Psoas muscle (tissue), 8 donors: ENCODE data around the gene ARHGEF4. TPM values are rescaled to one million over a fixed set of nuclear protein-coding genes. Genes with fewer than 3 reads are reported as not detected.

Experiments
- ATAC-seq, 4 donors: fragments of 200-7000 bp; cut with Tn5 transposase; one replicate each; pipeline ENCODE4 v1.9.1; 2020; ENCODE audit warnings: moderate library complexity in 3 of 4, mild to moderate bottlenecking in 2 of 4
- DNase-seq, 2 donors: peaks; one replicate each; pipeline ENCODE4 v3.0.0-alpha.2; 2020
- H3K27ac ChIP-seq: fragments of 200-600 bp; one replicate; pipeline ENCODE4 v1.8.0; 2022
- H3K27me3 ChIP-seq, 3 donors: fragments of 200-600 bp in 1 of 3; one replicate each; pipeline versions ENCODE4 v1.6.1 to v1.8.0; 2013 to 2022; ENCODE audit warnings: low read length in 2 of 3, mild to moderate bottlenecking in 2 of 3, moderate library complexity in 1 of 3; ENCODE audit not compliant: insufficient read depth in 3 of 3
- H3K36me3 ChIP-seq, 2 donors: fragments of 200-600 bp in 1 of 2; one replicate each; pipeline versions ENCODE4 v1.6.1 to v1.8.0; 2013 to 2022; ENCODE audit warnings: low read depth in 1 of 2, mild to moderate bottlenecking in 1 of 2, moderate library complexity in 1 of 2; ENCODE audit not compliant: insufficient read depth in 1 of 2
- H3K4me1 ChIP-seq: fragments of 200-600 bp; one replicate; pipeline ENCODE4 v1.8.0; 2022
- H3K4me3 ChIP-seq: fragments of 200-600 bp; one replicate; pipeline ENCODE4 v1.8.0; 2022; ENCODE audit warnings: mild to moderate bottlenecking
- H3K9me3 ChIP-seq: fragments of 200-600 bp; one replicate; pipeline ENCODE4 v1.8.0; 2022
- CTCF ChIP-seq: fragments of 200-600 bp; IDR thresholded peaks from one replicate; pipeline ENCODE4 v1.8.0; 2022; ENCODE audit warnings: antibody characterized with exemption
- WGBS, 3 donors: extraction: QIAGEN DNeasy Blood & Tissue Kit; methylation state at CpG; one replicate each; pipeline versions ENCODE4 v1.1.6 to v1.1.7; 2013; 5-methylcytosine and 5-hydroxymethylcytosine counted together
- intact Hi-C, 2 donors: fragments of 100-400 bp; cut with DNase I; formaldehyde crosslinking; loops; one replicate each; pipeline versions ENCODE4 v1.11.0 to v1.14.2; 2022
- polyA plus RNA-seq, 3 donors: library from polyadenylated mRNA; stranded (reverse); fragments of 200-250 nt; gene quantifications; one replicate each; pipeline ENCODE4 v1.2.3, GENCODE V29; 2013
- total RNA-seq, 4 donors: library from RNA; stranded (reverse); fragmentation: NEBNext Ultra II Directional in 2 of 4; extraction: Animal tissue kit (Norgen Biotek cat#: 25700) in 2 of 4; gene quantifications; one replicate each; pipeline versions ENCODE4 v1.2.1 to v1.2.4, GENCODE V29; 2021 to 2023
- donor health status: healthy with polysubstance abuse.
- donor health status: DM: no; HTN: no; CAD: no; lungs with moderate emphysema.
- donor health status: Bipolar disorder and iron deficiency.
- donor health status: healthy.
- donor health status: DM: yes; HTN: yes; CAD: no.
- donor health status: DM: no; HTN: no; CAD: no.
- donor health status: DM: no; HTN: no; CAD: no.
- donor health status: DM: yes; HTN: yes; CAD: no.

Gene ARHGEF4
- total and polyA plus RNA-seq, 7 donors: 0.63 to 6.9 (median 3.7) TPM

GRCh38 chr2:130826419-130826818 lies 10.3 kb upstream of the ARHGEF4 start:
- no peaks in the 10 kb centered on the region for H3K4me1 ChIP-seq
- intact Hi-C loops: no loop called here
- H3K4me3 ChIP-seq: no peak overlapping the region
- no peaks in the 10 kb centered on the region for H3K9me3 ChIP-seq
- no peak for TF ChIP-seq CTCF
- H3K36me3 ChIP-seq: no peaks in the 10 kb centered on the region
- DNase-seq (no peak), ATAC-seq (no peak)
- peaks cover 0 to 2% (median 0%) of the 10 kb centered on the region in 3 donors for H3K27me3 ChIP-seq
- 74 to 80% (median 79%) methylated on average over 12 of the region's 12 CpGs for WGBS, 3 donors
- no peak overlapping the region for H3K27ac ChIP-seq

GRCh38 chr2:130826821-130827501 lies 9.8 kb upstream of the ARHGEF4 start:
- H3K9me3 ChIP-seq: no peaks in the 10 kb centered on the region
- WGBS, 3 donors: 71 to 76% (median 72%) methylated on average over 6 to 7 of the region's 7 CpGs
- no peaks in the 10 kb centered on the region for H3K4me1 ChIP-seq
- no peak overlapping the region for H3K4me3 ChIP-seq
- no peak for DNase-seq
- ATAC-seq: no peak
- H3K27ac ChIP-seq: no peak overlapping the region
- peaks cover 0 to 2% (median 2%) of the 10 kb centered on the region in 3 donors for H3K27me3 ChIP-seq
- H3K36me3 ChIP-seq: no peaks in the 10 kb centered on the region
- intact Hi-C loops: no loop called here
- TF ChIP-seq CTCF: no peak

GRCh38 chr2:130827502-130828251 lies 9.0 kb upstream of the ARHGEF4 start:
- intact Hi-C loops: loop anchor here in 1 of 2 donors (2.0 kb wide), 1 partner anchor 17 kb away; no protein-coding TSS in a partner anchor
- ATAC-seq: no peak
- no peaks in the 10 kb centered on the region for H3K36me3 ChIP-seq
- H3K9me3 ChIP-seq: no peaks in the 10 kb centered on the region
- no peak overlapping the region for H3K27ac ChIP-seq
- peaks cover 0 to 9% (median 2%) of the 10 kb centered on the region in 3 donors for H3K27me3 ChIP-seq
- no peaks in the 10 kb centered on the region for H3K4me1 ChIP-seq
- 73 to 77% (median 75%) methylated on average over 15 of the region's 15 CpGs for WGBS, 3 donors
- TF ChIP-seq CTCF: no peak
- H3K4me3 ChIP-seq: no peak overlapping the region
- DNase-seq: no peak

- intact Hi-C loops: loop anchor here in 1 of 2 donors (2.0 kb wide), 1 partner anchor 18 kb away; no protein-coding TSS in a partner anchor
- H3K27ac ChIP-seq: no peak overlapping the region
- peak in 1 of 2 donors; percentile 28 for DNase-seq
- no peaks in the 10 kb centered on the region for H3K4me1 ChIP-seq
- H3K9me3 ChIP-seq: no peaks in the 10 kb centered on the region
- no peak for ATAC-seq
- peaks cover 0 to 12% (median 2%) of the 10 kb centered on the region in 3 donors for H3K27me3 ChIP-seq
- no peak overlapping the region for H3K4me3 ChIP-seq
- H3K36me3 ChIP-seq: no peaks in the 10 kb centered on the region
- no peak for TF ChIP-seq CTCF
- WGBS, 3 donors: 83 to 87% (median 85%) methylated on average over 5 of the region's 5 CpGs
These were observed 8.3 kb upstream of the ARHGEF4 start for GRCh38 chr2:130828461-130828860.
